B cell (primary cell): ENCODE data around the gene RANBP10. TPM values are rescaled to one million over a fixed set of nuclear protein-coding genes. Genes with fewer than 3 reads are reported as not detected.

Experiments used
- ATAC-seq: fragments of 200-7000 bp; cut with Tn5 transposase; one replicate; pipeline ENCODE4 v1.10.0; 2021; ENCODE audit warnings: low read depth, mild to moderate bottlenecking, moderate number of reproducible peaks, moderate library complexity
- CTCF ChIA-PET: fragments of 350-600 bp; sonication (Branson Sonifier 250); formaldehyde crosslinking; loops from one replicate; lab custom pipeline; 2021; ENCODE audit warnings: antibody characterized with exemption, inconsistent platforms; lab: Charles Lee
- POLR2A ChIA-PET: fragments of 350-600 bp; sonication (Branson Sonifier 250); formaldehyde crosslinking; loops from one replicate; lab custom pipeline; 2021; ENCODE audit warnings: antibody characterized with exemption; lab: Charles Lee
- DNase-seq: peaks from one replicate; pipeline ENCODE4 v3.0.0; 2013
- H2AFZ ChIP-seq: 2 replicates; pipeline ENCODE4 v1.6.1; 2012; ENCODE audit warnings: mild to moderate bottlenecking, low read depth, low read length; ENCODE audit not compliant: insufficient read depth, poor library complexity, severe bottlenecking
- H3K27ac ChIP-seq, 2 donors: 1 replicate in 1 of 2; 2 replicates in 1 of 2; pipeline ENCODE4 v1.5.1; 2012 to 2013; ENCODE audit warnings: low read length in 2 of 2, mild to moderate bottlenecking in 2 of 2, moderate library complexity in 1 of 2
- H3K27me3 ChIP-seq, 4 experiments: fragments of 200-600 bp in 1 of 4; sonication (generic) in 1 of 4; replicated peaks in 1 of 4; 1 replicate in 2 of 4; 2 replicates in 2 of 4; pipeline versions ENCODE4 v1.6.1 to v1.7.0; 2013 to 2016; ENCODE audit warnings: low read length in 3 of 4, mild to moderate bottlenecking in 2 of 4, mixed read lengths in 1 of 4, moderate library complexity in 1 of 4; ENCODE audit not compliant: insufficient read depth in 4 of 4, control insufficient read depth in 3 of 4; ENCODE audit errors: control extremely low read depth in 1 of 4
- H3K36me3 ChIP-seq, 2 experiments: replicated peaks in 1 of 2; 1 replicate in 1 of 2; 2 replicates in 1 of 2; pipeline versions ENCODE4 v1.6.1 to v1.7.1; 2013; ENCODE audit warnings: low read length in 1 of 2; ENCODE audit not compliant: insufficient read depth in 2 of 2, control insufficient read depth in 1 of 2; ENCODE audit errors: control extremely low read depth in 1 of 2, extremely low read depth in 1 of 2
- H3K4me1 ChIP-seq, 2 donors: fragments of 200-600 bp in 1 of 2; sonication (generic) in 1 of 2; 1 replicate in 1 of 2; 2 replicates in 1 of 2; pipeline versions ENCODE4 v1.5.1 to v1.6.1; 2013 to 2017; ENCODE audit warnings: low read length in 2 of 2; ENCODE audit not compliant: control insufficient read depth in 2 of 2, insufficient read depth in 2 of 2
- H3K4me2 ChIP-seq: replicated peaks from 2 replicates; pipeline ENCODE3; 2012; ENCODE audit warnings: mild to moderate bottlenecking, low read depth, low read length; ENCODE audit not compliant: poor library complexity, severe bottlenecking
- H3K4me3 ChIP-seq, 5 experiments: fragments of 200-600 bp in 1 of 5; sonication (generic) in 1 of 5; 1 replicate in 3 of 5; 2 replicates in 2 of 5; pipeline versions ENCODE4 v1.5.1 to v1.7.0; 2011 to 2016; ENCODE audit warnings: low read length in 4 of 5, mild to moderate bottlenecking in 4 of 5, low read depth in 2 of 5, control low read depth in 1 of 5, moderate library complexity in 1 of 5; ENCODE audit not compliant: insufficient read depth in 1 of 5; ENCODE audit errors: control extremely low read depth in 1 of 5, extremely low read depth in 1 of 5
- H3K79me2 ChIP-seq: fragments of 200-600 bp; sonication (generic); one replicate; pipeline ENCODE4 v1.6.0; 2016; ENCODE audit warnings: low read length; ENCODE audit not compliant: control insufficient read depth, insufficient read depth
- H3K9ac ChIP-seq: fragments of 200-600 bp; sonication (generic); 2 replicates; pipeline ENCODE4 v1.6.1; 2017; ENCODE audit warnings: mild to moderate bottlenecking, low read length, moderate library complexity
- H3K9me3 ChIP-seq, 3 donors: one replicate each; pipeline versions ENCODE4 v1.6.1 to v1.7.1; 2013; ENCODE audit warnings: low read length in 2 of 3; ENCODE audit not compliant: control insufficient read depth in 2 of 3, insufficient read depth in 1 of 3; ENCODE audit errors: control extremely low read depth in 1 of 3
- H4K20me1 ChIP-seq: 2 replicates; pipeline ENCODE4 v1.6.0; 2012; ENCODE audit warnings: mild to moderate bottlenecking, low read length; ENCODE audit not compliant: insufficient read depth, control insufficient read depth, poor library complexity, severe bottlenecking
- H3K27ac Mint-ChIP-seq: one replicate; pipeline ENCODE4 v1.8.0; 2021; ENCODE audit warnings: mixed read lengths
- H3K27me3 Mint-ChIP-seq: one replicate; pipeline ENCODE4 v1.8.0; 2021; ENCODE audit warnings: mixed read lengths
- H3K4me1 Mint-ChIP-seq: one replicate; pipeline ENCODE4 v1.8.0; 2021; ENCODE audit warnings: mixed read lengths
- H3K4me3 Mint-ChIP-seq: one replicate; pipeline ENCODE4 v1.8.0; 2021; ENCODE audit warnings: mixed read lengths
- H3K9me3 Mint-ChIP-seq: one replicate; pipeline ENCODE4 v1.8.0; 2022; ENCODE audit warnings: mixed read lengths; ENCODE audit not compliant: insufficient read depth
- CTCF ChIP-seq: fragments of 200-600 bp; IDR thresholded peaks from one replicate; pipeline ENCODE4 v1.8.0; 2022; ENCODE audit warnings: antibody characterized with exemption, mild to moderate bottlenecking
- EZH2 ChIP-seq: IDR thresholded peaks from 2 replicates; pipeline ENCODE4 v1.6.1; 2012; ENCODE audit warnings: borderline replicate concordance, low read depth, mild to moderate bottlenecking, moderate library complexity, low read length; ENCODE audit not compliant: insufficient read depth, poor library complexity, severe bottlenecking
- WGBS: methylation state at CpG from one replicate; pipeline ENCODE4 v1.1.5; 2013; ENCODE audit warnings: missing lambda C conversion rate; ENCODE audit not compliant: insufficient coverage; 5-methylcytosine and 5-hydroxymethylcytosine counted together
- intact Hi-C: fragments of 100-400 bp; cut with micrococcal nuclease; formaldehyde crosslinking; loops from one replicate; pipeline ENCODE4 v1.10.0; 2022
- polyA plus RNA-seq: library from polyadenylated mRNA; depleted of rRNA; stranded (reverse); fragments of >200 nt; gene quantifications from 2 replicates; pipeline ENCODE4 v1.2.3, GENCODE V29; 2012
- total RNA-seq, 2 donors: library from RNA; stranded (reverse); fragments of 120-200 nt in 1 of 2; gene quantifications; 1 replicate in 1 of 2; 2 replicates in 1 of 2; pipeline versions ENCODE4 v1.2.3 to v1.2.4, GENCODE V29; 2013 to 2022

The RANBP10 gene
- total and polyA plus RNA-seq, 2 donors (not counting 1 experiment from before 2014, with no cell fraction given): 29.0 to 32.2 TPM

DNA sequence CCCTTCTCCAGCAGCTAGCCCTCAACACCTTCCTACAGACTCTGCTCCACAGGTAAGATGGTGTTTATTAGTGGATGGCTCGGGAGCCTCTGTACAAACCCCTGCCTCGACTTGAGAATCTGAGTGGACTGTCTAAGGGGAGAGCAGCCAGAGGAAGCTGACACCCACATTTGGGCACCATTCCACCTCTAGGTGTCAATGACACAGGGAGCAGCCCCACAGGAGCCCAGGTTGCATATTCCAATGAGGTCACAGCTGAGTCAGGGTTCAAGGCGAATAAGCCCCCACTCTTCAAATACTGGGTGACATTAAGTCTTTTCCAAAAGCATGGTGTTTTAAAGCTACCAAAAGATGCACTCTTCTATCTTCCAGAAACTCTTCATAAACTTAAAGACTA is 31.9 kb downstream of the RANBP10 start:
- intact Hi-C loops: no loop called here
- no peaks in the 10 kb centered on the region for H3K27me3 ChIP-seq
- WGBS: 100% methylated on average over 3 of the region's 3 CpGs
- ATAC-seq: no peak
- H2AFZ ChIP-seq: no peak overlapping the region
- H3K4me2 ChIP-seq: no peak overlapping the region
- ChIA-PET CTCF (interaction anchor here (1.0 kb wide), 1 partner anchor 37 kb away, joined by 3 read pairs; no protein-coding TSS in a partner anchor), POLR2A (no interaction called here)
- no peaks in the 10 kb centered on the region for H3K9me3 ChIP-seq
- H3K36me3 ChIP-seq: peaks cover 3 to 27% of the 10 kb centered on the region in 2 experiments
- Mint-ChIP-seq H3K9me3 (no peaks in the 10 kb centered on the region), H3K27ac (no peak overlapping the region), H3K4me3 (no peak overlapping the region), H3K27me3 (no peaks in the 10 kb centered on the region), H3K4me1 (peaks cover 12% of the 10 kb centered on the region)
- H3K4me1 ChIP-seq: peaks cover under 1 to 1% of the 10 kb centered on the region in 2 donors
- peaks cover 56% of the 10 kb centered on the region for H4K20me1 ChIP-seq
- H3K79me2 ChIP-seq: peaks cover 91% of the 10 kb centered on the region
- TF ChIP-seq CTCF (no peak), EZH2 (no peak)
- H3K4me3 ChIP-seq: no peak overlapping the region
- DNase-seq: no peak
- no peak overlapping the region for H3K27ac ChIP-seq
- H3K9ac ChIP-seq: no peak overlapping the region

GRCh38 chr16:67773569-67774456 is 32.5 kb downstream of the RANBP10 start:
- Histone ChIP-seq H3K4me3 (no peak overlapping the region), H3K27ac (no peak overlapping the region), H3K27me3 (no peaks in the 10 kb centered on the region), H3K9me3 (no peaks in the 10 kb centered on the region), H3K9ac (no peak overlapping the region), H2AFZ (no peak overlapping the region), H3K4me1 (no peaks in the 10 kb centered on the region), H3K36me3 (peaks cover 3 to 27% of the 10 kb centered on the region in 2 experiments), H4K20me1 (peaks cover 50% of the 10 kb centered on the region), H3K79me2 (peaks cover 91% of the 10 kb centered on the region), H3K4me2 (no peak overlapping the region)
- 77% methylated on average over 3 of the region's 6 CpGs for WGBS
- POLR2A ChIA-PET: no interaction called here
- Mint-ChIP-seq H3K9me3 (no peaks in the 10 kb centered on the region), H3K4me1 (peaks cover 12% of the 10 kb centered on the region), H3K27ac (no peak overlapping the region), H3K27me3 (no peaks in the 10 kb centered on the region), H3K4me3 (no peak overlapping the region)
- TF ChIP-seq CTCF (no peak), EZH2 (no peak)
- CTCF ChIA-PET: interaction anchor here (1.0 kb wide), 1 partner anchor 37 kb away, joined by 3 read pairs; no protein-coding TSS in a partner anchor
- no peak for ATAC-seq
- no peak for DNase-seq
- intact Hi-C loops: no loop called here
